HG02623 (cell line): ENCODE data around the gene USP36.

Source experiments
- ATAC-seq: cut with Tn5 transposase; IDR thresholded peaks from one replicate; pipeline ENCODE4 v1.9.1; 2021; ENCODE audit warnings: moderate library complexity; ENCODE audit not compliant: unreplicated experiment

USP36 gene

DNA sequence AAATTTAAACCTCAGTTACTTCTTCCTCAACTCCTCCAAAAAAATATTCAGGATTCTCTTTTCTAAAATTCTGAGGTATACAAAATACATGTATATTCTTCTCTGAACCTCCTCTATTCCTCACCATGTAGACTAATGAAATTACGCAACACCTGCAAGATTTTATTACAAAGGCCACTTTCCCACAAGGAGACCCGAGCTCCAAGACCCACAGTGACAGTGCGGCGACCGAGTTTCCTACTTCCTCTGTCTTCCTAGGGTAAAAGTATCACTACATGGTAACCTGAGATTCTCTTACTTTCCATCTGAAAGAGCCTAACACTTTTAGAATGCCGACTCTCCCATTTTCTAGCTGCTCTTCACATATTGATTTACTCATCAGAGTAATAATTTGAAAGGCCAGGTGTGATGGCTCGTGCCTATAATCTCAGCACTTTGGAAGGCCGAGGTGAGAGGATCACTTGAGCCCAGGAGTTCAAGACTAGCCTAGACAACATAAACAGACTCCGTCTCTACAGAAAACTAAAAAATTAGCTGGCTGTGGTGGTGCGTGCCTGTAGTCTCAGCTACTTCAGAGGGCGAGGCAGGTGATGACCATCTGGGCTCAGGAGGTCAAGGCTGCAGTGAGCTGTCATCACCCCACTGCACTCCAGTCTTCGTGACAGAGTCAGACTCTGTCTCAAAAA, 94.2 kb downstream of the USP36 start:
- ATAC-seq = no peak
